ENCODE results near the gene GMDS.

Gene GMDS

GRCh38 chr6:1917626-1918371 is 327.6 kb downstream of the GMDS start:
- in situ Hi-C loops (cut with HindIII; ENCODE audit: low sequenced_read_pairs), result no loop called here

GRCh38 chr6:1916334-1917070 is 328.9 kb downstream of the GMDS start:
- in situ Hi-C loops (cut with HindIII; ENCODE audit: low sequenced_read_pairs), result no loop called here

DNA sequence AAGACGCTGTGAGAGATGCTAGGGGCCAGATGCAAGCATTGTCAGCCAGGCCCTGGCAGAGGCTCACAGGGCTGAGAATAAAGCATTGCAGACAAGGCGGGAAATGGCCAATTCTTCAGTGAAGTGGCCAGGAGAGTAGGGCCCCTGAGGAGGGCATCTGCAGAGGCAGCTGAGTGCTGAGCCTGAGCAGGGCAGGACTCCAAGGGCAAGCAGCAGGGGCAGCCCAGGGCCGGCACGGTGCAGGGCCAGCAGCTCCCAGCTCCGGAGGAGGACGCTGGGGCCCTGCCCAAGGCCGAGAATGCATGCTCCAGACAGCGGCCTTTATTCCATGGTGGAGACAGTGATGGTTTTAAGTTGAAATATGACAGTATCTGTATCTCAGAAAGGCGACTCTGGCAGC is 330.2 kb downstream of the GMDS start:
- in situ Hi-C loops (cut with HindIII; ENCODE audit: low sequenced_read_pairs), result no loop called here

GRCh38 chr6:1913577-1913976 is 331.8 kb downstream of the GMDS start:
- in situ Hi-C loops (cut with HindIII; ENCODE audit: low sequenced_read_pairs), result no loop called here

DNA sequence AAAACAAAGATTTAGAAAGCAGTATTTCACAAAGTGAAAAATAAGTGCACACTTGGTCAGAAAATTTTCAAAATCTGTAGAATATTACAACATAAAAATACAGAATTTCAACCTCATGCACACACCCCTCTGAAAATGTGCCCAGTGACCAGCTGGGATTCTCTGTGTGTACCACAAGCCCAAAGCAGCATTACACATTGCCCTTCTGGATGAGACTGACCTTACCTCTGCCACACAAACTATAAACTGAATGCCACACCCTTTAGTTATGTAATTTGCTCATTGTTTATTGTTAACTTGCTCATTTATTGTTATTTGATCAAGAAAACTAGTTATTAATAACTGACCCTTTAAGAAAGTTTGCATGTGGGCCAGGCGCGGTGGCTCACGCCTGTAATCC is 332.7 kb downstream of the GMDS start:
- in situ Hi-C loops (cut with HindIII; ENCODE audit: low sequenced_read_pairs), result no loop called here

- in situ Hi-C loops (cut with HindIII; ENCODE audit: low sequenced_read_pairs), result no loop called here
These were observed 333.9 kb downstream of the GMDS start for GRCh38 chr6:1911474-1911873.

GRCh38 chr6:1910621-1911407 is 334.6 kb downstream of the GMDS start:
- in situ Hi-C loops (cut with HindIII; ENCODE audit: low sequenced_read_pairs), result no loop called here

- in situ Hi-C loops (cut with HindIII; ENCODE audit: low sequenced_read_pairs), result no loop called here
These were observed 336.6 kb downstream of the GMDS start for GRCh38 chr6:1908784-1909183.

DNA sequence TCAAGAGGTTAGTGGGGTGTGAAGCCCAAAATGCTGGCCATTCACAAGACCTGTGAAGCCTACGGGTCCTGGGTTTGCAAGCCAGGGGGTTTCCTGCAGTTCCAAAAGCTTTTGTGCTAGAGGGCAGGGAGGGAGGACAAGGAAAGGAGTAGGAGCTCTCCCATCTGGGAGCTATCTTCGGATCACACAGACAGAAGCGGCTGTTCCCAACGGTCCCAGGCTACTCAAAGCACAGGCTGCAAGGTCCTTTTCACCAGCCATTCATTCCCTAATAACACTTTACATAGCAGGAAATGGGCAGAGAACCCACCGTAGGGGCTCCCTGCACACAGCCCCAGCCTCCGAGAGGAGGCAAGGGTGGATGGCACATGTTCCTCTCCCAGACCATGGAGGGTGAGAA is 338.8 kb downstream of the GMDS start:
- in situ Hi-C loops (cut with HindIII; ENCODE audit: low sequenced_read_pairs), result no loop called here

GRCh38 chr6:1906014-1906413 is 339.4 kb downstream of the GMDS start:
- in situ Hi-C loops (cut with HindIII; ENCODE audit: low sequenced_read_pairs), result no loop called here

DNA sequence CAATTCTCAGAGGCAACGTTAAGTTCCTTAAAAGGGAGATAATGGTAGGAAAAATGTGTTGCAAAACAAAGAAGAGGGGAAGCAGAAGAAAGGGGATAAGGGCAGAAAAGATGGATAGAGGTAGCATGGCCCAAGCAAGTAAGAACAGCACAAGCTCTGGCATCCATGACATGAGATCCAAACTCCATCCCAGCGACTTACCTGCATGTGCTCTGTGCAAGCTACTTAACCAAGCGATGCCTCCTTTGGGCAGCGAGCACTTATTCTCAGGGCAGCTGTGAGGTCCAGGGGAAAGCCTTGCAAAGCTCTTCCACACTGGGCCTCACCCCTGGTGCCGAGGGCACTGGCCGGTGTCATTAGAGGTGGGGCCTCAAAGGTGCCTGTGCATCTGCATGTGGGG is 340.5 kb downstream of the GMDS start:
- in situ Hi-C loops (cut with HindIII; ENCODE audit: low sequenced_read_pairs), result no loop called here

DNA sequence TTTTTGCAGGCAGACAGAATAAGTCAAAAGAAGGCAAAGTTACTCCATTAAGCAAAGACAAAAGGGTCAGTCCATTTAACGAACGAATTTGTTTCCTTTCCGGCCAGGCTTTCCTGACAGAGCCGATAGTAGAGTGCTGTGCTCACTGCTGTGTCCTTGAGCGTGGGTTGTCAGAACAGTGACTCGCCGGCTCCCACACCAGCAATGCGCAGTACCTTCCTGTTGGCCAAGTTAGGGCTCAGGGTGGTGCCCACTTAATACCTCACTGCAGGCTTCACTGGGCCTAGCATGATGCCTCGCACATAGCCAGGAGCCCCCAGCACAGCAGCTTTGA is 341.0 kb downstream of the GMDS start:
- in situ Hi-C loops (cut with HindIII; ENCODE audit: low sequenced_read_pairs), result no loop called here

- in situ Hi-C loops (cut with HindIII; ENCODE audit: low sequenced_read_pairs), result no loop called here
These were observed 341.5 kb downstream of the GMDS start for GRCh38 chr6:1903780-1904465.

DNA sequence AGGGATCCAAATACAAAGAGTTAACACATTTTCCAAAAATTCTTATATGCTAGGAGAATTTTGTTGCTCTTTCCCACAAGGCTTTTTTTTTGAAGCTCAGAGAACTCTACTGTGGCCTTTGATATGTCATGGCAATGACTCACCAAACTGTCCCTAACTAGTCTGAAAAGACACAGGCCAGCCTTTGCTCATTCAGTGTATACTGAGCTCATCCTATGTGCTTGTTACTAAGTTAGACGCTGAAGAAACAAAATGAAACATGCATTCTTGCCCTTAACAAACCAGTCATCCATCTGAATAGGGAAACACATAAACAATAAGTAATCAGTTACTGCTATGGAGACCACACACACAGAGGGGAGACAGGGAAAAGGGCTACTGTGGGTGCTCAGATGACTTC is 343.8 kb downstream of the GMDS start:
- in situ Hi-C loops (cut with HindIII; ENCODE audit: low sequenced_read_pairs), result no loop called here

DNA sequence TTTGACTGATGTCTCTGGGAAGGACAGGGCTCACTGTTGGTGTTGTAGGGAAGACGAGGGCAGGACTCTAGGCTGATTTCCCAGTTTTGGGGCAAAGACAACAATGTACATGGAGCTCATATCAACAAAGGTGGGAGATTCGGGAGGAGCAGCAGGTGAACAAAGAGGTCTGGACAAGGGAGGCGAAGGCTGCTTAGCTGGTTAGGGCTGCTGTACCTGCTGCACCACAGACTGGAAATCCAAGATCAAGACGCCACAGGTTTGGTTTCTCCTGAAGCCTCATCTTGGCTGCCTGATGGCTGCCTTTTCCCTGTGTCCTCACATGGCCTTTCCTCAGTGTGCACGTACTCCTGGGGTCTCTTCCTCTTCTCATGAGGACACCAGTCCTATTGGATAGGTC is 348.5 kb downstream of the GMDS start:
- in situ Hi-C loops (cut with HindIII; ENCODE audit: low sequenced_read_pairs), result no loop called here

DNA sequence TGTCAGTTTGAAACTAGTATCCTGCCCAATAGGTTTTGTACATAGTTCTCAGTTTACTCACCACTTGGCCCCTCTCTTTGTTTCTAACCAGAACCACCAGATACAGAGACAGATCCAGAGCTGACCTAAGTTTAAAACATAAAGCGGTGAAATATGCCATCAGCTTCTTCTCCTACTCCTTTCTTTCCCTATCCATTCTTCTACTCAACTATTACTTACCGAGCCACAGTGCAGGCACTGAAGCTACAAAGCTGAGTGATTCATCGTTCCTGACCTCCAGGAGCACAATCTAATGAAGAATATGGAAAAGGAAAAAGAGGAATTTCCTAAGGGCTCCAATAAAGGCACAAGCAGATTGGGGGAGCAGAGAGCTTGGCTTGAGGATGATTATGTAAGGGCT is 349.7 kb downstream of the GMDS start:
- in situ Hi-C loops (cut with HindIII; ENCODE audit: low sequenced_read_pairs), result no loop called here

DNA sequence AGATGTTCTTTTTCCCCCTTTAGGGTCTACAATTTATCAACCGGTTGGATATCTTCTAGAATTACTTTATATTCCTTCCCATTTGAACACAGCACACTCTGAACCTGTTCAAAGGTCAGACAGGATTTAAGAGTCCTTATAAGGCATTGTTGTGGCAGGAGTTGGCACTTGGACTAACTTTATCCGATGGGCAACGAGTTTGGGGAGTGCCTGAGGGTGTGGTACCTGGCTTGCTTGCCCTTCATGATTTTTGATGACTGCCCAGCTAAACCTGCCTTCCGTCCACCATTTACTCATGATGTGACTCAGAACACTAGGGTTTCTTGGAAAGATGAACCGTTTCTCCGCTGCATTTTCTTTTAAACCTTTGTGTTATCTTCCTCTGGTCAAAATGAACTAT is 350.5 kb downstream of the GMDS start:
- in situ Hi-C loops (cut with HindIII; ENCODE audit: low sequenced_read_pairs), result no loop called here

DNA sequence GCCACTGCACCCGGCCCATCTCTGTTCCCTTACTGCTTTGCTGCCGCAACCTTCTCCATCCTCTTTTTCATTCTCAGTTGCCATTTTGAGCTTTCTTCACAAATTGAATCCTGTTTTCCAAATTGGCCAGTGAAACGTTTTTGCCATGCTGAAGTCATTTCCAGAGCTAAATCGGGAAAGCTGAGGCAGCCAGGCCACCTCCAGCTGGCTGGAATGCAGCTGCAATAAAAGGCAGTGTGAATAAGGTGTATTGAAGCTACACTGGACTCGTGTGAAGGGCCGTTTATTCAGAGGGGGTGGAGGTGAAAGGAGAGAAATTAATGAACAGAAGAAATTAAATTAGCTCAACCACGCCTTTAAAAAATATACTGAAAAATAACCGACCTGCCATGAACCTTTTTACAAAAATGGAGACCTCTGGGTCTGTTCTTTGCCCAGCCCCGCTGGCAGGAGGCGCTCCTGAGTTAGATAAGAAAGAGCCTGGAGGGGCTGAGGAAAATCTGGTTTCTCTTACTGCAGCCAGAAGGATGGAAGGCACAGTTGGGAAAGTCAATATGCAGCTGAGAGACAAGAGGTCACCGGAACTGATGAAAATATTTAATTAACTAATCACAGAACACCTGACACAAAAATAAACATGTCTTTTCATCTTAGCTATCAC is 351.8 kb downstream of the GMDS start:
- in situ Hi-C loops (cut with HindIII; ENCODE audit: low sequenced_read_pairs), result no loop called here

DNA sequence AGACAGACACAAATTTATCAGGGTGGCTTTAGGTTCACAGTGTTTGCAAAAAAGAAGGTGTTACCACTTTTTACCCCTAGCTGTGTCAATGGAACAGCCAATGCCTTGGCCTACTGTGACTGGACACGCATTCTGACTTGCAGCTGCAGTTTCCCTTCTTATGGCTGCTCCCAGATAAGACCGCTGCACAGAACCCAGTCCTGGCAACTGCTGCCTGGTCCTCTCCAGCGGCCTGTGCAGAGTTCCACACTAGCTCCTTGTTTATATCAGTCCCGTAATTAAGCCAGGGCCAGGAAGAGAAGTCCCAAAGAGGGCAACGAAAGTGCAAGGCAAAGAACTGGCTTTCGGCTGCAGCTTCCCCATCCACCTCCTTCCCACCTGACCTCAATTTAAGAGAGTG is 352.7 kb downstream of the GMDS start:
- in situ Hi-C loops (cut with HindIII; ENCODE audit: low sequenced_read_pairs), result no loop called here

DNA sequence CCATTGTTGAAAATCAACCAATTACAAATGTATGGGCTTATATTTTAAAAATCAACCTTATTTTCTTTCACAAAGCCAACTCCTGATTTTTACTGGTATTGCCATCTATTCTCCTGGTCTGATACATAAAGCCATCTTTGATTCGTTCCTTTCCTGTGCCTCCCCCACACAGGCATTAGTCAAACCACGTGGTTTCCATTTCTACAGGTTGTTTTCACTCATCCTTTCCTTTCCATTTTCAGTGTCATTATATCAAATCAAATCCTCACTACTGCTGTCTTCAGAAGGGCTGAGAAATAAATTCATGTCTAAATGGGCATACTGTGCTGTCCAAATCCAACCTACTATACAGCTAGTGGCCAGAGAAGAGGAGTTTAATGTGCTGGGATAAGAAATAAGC is 354.4 kb downstream of the GMDS start:
- in situ Hi-C loops (cut with HindIII; ENCODE audit: low sequenced_read_pairs), result no loop called here

DNA sequence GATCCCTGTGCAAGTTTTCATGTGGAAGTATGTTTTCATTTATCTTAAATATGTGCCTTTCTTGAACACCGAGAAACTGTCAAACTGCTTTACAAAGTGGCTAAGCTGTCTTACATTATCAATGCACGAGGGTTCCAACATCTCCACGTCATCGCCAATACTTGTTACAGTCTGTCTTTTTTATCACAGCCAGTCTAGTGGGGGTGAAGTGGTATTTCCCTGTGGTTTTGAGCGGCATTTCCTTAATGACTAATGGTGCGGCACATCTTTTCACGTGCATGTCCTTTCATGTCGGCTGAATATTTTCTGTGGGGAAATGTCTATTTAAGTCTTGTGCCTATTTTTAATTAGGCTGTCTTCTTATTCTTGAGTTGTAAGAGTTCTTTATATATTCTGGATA is 355.3 kb downstream of the GMDS start:
- in situ Hi-C loops (cut with HindIII; ENCODE audit: low sequenced_read_pairs), result no loop called here

All from endothelial cell of hepatic sinusoid (primary cell).